ENCODE results near the gene JOSD1. TPM values are rescaled to one million over a fixed set of nuclear protein-coding genes. Genes with fewer than 3 reads are reported as not detected.

Gene JOSD1
- total and polyA plus RNA-seq, 2 of the 4 experiments (the other 2 are of a cell fraction), result 30.2 to 35.8 TPM

DNA sequence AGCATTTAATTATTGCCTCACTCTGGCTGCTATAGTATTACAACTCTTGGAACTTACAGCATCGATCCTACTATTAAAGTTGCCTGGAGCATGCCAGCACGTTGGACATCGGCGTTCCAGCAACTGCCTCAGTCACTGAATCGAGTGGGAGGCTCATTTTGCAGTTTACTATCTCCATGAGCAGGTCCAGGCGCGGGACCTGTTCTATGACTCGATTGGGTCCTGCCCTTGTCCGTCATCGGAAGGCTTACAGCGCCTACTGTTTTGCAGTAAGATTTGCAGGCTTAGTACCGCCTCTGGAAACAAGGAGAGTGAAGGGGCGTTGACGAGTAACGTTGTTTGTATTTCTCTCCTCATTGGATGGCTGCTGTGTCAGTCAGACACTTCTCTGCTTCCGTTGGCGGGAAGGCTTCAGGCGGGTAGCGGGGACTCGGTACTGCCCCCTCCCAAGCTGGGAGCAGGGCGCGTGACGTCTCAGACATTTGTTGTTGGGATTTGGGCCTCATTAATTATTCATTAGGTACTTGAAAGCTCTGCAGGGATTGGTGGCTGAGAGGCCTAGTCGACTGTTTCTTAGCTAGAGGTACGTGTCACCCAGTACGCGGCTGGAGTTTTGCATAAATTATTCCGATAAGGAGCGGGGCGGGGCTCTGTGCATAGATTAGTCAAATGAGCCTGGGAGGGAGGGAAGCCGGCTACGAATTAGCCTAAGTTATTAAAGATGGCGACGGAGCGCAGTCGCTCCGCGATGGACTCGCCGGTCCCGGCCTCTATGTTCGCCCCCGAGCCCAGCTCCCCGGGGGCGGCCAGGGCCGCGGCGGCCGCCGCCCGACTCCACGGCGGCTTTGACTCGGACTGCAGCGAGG is 4.7 kb upstream of the JOSD1 start, which contains the start of gene GTPBP1 (continued):
- TF ChIP-seq MAFK (IDR thresholded peaks at IDR 0.05; ENCODE audit: low read depth, low read length) (peak; percentile 85), RCOR1 (IDR thresholded peaks at IDR 0.05; ENCODE audit: insufficient replicate concordance, low read length) (no peak), SMC3 (IDR thresholded peaks at IDR 0.05; ENCODE audit: low read depth, low read length) (no peak)

DNA sequence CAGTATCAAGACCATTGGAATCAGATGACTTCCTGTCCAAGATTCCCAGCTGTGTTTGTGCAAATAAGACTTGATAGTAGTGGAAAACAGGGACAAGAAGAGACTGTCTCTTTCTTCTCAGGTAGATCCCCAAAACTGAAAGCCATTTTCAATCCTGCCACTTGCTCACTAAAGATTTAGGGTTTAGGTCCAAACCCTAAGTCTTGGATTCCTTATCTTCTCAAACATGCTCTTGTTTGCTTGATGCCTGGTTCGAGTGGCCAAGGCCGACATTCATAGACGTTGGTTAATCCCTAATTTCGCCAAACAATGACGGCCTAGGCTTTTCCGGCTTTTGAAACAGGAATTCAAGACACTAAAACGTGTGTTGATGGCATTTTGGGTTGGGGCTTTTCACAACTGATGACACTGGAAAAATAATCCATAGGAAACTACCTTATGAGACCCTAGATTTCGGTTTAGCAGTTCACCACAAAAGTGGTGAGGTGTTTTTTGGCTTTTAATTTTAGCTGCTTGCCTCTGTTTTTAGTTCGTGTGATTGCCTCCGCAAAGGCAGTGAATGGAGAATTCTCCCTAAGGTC is 4.0 kb upstream of the JOSD1 start:
- no peak for ATAC-seq (ENCODE audit: low read depth)
- Histone ChIP-seq H4K91ac (ENCODE audit: insufficient read depth, low read depth, low read length) (no peak overlapping the region), H3K36me3 (ENCODE audit: control insufficient read depth, insufficient read depth, low read length) (0 out of 2 replicates have a peak, but pooled peaks cover 1% of the 10 kb centered on the region), H2AK5ac (ENCODE audit: low read depth, low read length) (peak overlapping the region; percentile 7; the same call in 1 of the 2 replicates), H3K79me1 (ENCODE audit: low read depth in 1 of 2, low read length in 2 of 2) (peaks cover 2 to 49% of the 10 kb centered on the region in 2 experiments; a peak in 2 of 4 replicates), H3K27ac (ENCODE audit: insufficient read depth, low read length) (no peak overlapping the region), H4K8ac (ENCODE audit: low read depth in 2 of 2, low read length in 2 of 2) (peak overlapping the region in 1 of 2 experiments; percentile 43; a peak in 1 of 4 replicates), H3K9me3 (ENCODE audit: control insufficient read depth, insufficient read depth, low read length) (no peaks in the 10 kb centered on the region), H3K9ac (ENCODE audit: low read depth, low read length) (peak overlapping the region; percentile 15; the same call in 1 of the 2 replicates), H4K20me1 (ENCODE audit: insufficient read depth, low read length) (peaks cover 33% of the 10 kb centered on the region), H3K14ac (replicated peaks; ENCODE audit: low read depth, low read length) (0 out of 2 replicates have a peak overlapping the region, but pooled peaks have one; percentile 0), H2BK20ac (ENCODE audit: low read depth, low read length) (no peak overlapping the region), H2BK120ac (ENCODE audit: low read depth, low read length) (no peak overlapping the region), H2BK5ac (ENCODE audit: low read depth, low read length, poor library complexity, severe bottlenecking) (peak overlapping the region; percentile 17), H3K56ac (ENCODE audit: extremely low read depth, insufficient read depth, low read length) (no peak overlapping the region; the same call in 1 of the 2 replicates), H4K5ac (ENCODE audit: low read depth, low read length) (peak overlapping the region; percentile 34; the same call in 1 of the 2 replicates), H3K23ac (ENCODE audit: low read depth, low read length) (peak overlapping the region; percentile 57), H3K9me1 (ENCODE audit: insufficient read depth, low read length) (peaks cover 22% of the 10 kb centered on the region), H3K27me3 (ENCODE audit: control insufficient read depth, insufficient read depth, low read length) (no peaks in the 10 kb centered on the region), H3K4me1 (ENCODE audit: control insufficient read depth, insufficient read depth, low read length) (peaks cover 8% of the 10 kb centered on the region), H2BK15ac (ENCODE audit: low read depth, low read length) (no peak overlapping the region), H2AK9ac (replicated peaks; ENCODE audit: low read depth, low read length, poor library complexity) (peak overlapping the region; percentile 26), H2AFZ (replicated peaks; ENCODE audit: low read length, poor library complexity) (peak overlapping the region; percentile 93), H3K18ac (ENCODE audit: low read depth, low read length) (no peak overlapping the region), H3K4me3 (ENCODE audit: insufficient read depth, low read depth, low read length) (peak overlapping the region; percentile 40), H3K4ac (ENCODE audit: low read depth, low read length) (no peak overlapping the region), H3K4me2 (ENCODE audit: low read depth, low read length) (peak overlapping the region; percentile 87)
- dilution Hi-C loops (cut with HindIII; ENCODE audit: low sequenced_read_pairs, unreplicated experiment) (no loop called here), in situ Hi-C loops (cut with MboI; ENCODE audit: low sequenced_read_pairs) (no loop called here), intact Hi-C loops (cut with micrococcal nuclease) (loop anchor here (10.0 kb wide), 1 partner anchor 650 kb away; the partner anchor contains the start of gene PICK1)
- POLR2A ChIA-PET (ENCODE audit: unreplicated experiment), result interaction anchor here (0.6 kb wide), 1 partner anchor 23 kb away, joined by 5 read pairs; the partner anchor contains the start of gene TOMM22
- DNase-seq, result no peak
- TF ChIP-seq MXI1 (IDR thresholded peaks at IDR 0.05; ENCODE audit: borderline replicate concordance, low read depth, low read length), result no peak
- no peak for TF ChIP-seq FOS (IDR thresholded peaks at IDR 0.05; ENCODE audit: low read depth, low read length)
- TF ChIP-seq, protein P1, sequence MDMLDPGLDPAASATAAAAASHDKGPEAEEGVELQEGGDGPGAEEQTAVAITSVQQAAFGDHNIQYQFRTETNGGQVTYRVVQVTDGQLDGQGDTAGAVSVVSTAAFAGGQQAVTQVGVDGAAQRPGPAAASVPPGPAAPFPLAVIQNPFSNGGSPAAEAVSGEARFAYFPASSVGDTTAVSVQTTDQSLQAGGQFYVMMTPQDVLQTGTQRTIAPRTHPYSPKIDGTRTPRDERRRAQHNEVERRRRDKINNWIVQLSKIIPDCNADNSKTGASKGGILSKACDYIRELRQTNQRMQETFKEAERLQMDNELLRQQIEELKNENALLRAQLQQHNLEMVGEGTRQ (IDR thresholded peaks at IDR 0.05; ENCODE audit: low read depth, low read length), result no peak
- TF ChIP-seq NFE2L2 (IDR thresholded peaks at IDR 0.05; ENCODE audit: low read depth, low read length), result no peak
- no peak for TF ChIP-seq SMC3 (IDR thresholded peaks at IDR 0.05; ENCODE audit: low read depth, low read length)
- TF ChIP-seq, protein P2, sequence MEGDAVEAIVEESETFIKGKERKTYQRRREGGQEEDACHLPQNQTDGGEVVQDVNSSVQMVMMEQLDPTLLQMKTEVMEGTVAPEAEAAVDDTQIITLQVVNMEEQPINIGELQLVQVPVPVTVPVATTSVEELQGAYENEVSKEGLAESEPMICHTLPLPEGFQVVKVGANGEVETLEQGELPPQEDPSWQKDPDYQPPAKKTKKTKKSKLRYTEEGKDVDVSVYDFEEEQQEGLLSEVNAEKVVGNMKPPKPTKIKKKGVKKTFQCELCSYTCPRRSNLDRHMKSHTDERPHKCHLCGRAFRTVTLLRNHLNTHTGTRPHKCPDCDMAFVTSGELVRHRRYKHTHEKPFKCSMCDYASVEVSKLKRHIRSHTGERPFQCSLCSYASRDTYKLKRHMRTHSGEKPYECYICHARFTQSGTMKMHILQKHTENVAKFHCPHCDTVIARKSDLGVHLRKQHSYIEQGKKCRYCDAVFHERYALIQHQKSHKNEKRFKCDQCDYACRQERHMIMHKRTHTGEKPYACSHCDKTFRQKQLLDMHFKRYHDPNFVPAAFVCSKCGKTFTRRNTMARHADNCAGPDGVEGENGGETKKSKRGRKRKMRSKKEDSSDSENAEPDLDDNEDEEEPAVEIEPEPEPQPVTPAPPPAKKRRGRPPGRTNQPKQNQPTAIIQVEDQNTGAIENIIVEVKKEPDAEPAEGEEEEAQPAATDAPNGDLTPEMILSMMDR (conservative IDR thresholded peaks at IDR 0.05; ENCODE audit: low read depth, low read length), result no peak
- no peak for TF ChIP-seq CEBPB (IDR thresholded peaks at IDR 0.05; ENCODE audit: low read depth, low read length)
- TF ChIP-seq RCOR1 (IDR thresholded peaks at IDR 0.05; ENCODE audit: insufficient replicate concordance, low read length), result no peak
- BruUV-seq (replicated peaks), result no TSS peak
- WGBS, 2 experiments (ENCODE audit: extremely low coverage in 2 of 2, insufficient read length in 1 of 2), result no CpG with 5 or more reads among the region's 10 CpGs
- CTCF ChIA-PET, result no interaction called here

All from IMR-90 (cell line).